ENCODE measurements around the gene CNDP2. TPM values are rescaled to one million over a fixed set of nuclear protein-coding genes. Genes with fewer than 3 reads are reported as not detected.

The CNDP2 gene
- total and polyA plus RNA-seq, 8 donors, result 65.7 to 196 (median 94.4) TPM

- WGBS, 2 donors, result 93% methylated on average over 25 of the region's 25 CpGs
Measured at GRCh38 chr18:74529811-74530583, 33.8 kb downstream of the CNDP2 start.

GRCh38 chr18:74530584-74530862, 34.4 kb downstream of the CNDP2 start:
- whole genome bisulfite sequencing, 2 donors, result 44 to 47% methylated on average over 6 of the region's 6 CpGs
- no peak for FAIRE-seq
- Histone ChIP-seq H3K27me3 (no peaks in the 10 kb centered on the region), H3K9me3 (no peaks in the 10 kb centered on the region), H3K4me3 (no peak overlapping the region), H3K27ac (no peak overlapping the region), H3K36me3 (no peaks in the 10 kb centered on the region), H3K4me1 (peaks cover 0 to 5% (median 0%) of the 10 kb centered on the region in 3 donors)
- no peak for TF ChIP-seq CTCF (IDR thresholded peaks at IDR 0.05)
- DNase-seq, result peak in 1 of 6 donors; percentile 19
- intact Hi-C loops (cut with DNase I), result no loop called here
- ATAC-seq, result peak in 1 of 4 donors; percentile 26

More at GRCh38 chr18:74529811-74530583, 33.8 kb downstream of the CNDP2 start:
- H3K27ac ChIP-seq, result no peak overlapping the region
- DNase-seq (no peak), FAIRE-seq (no peak), ATAC-seq (no peak)
- peaks cover 0 to 7% (median 0%) of the 10 kb centered on the region in 3 donors for H3K4me1 ChIP-seq
- H3K27me3 ChIP-seq, result no peaks in the 10 kb centered on the region
- no peaks in the 10 kb centered on the region for H3K36me3 ChIP-seq
- H3K9me3 ChIP-seq, result no peaks in the 10 kb centered on the region
- intact Hi-C loops (cut with DNase I), result no loop called here
- H3K4me3 ChIP-seq, result no peak overlapping the region
- TF ChIP-seq CTCF (IDR thresholded peaks at IDR 0.05), result no peak

- FAIRE-seq (no peak), ATAC-seq (no peak), DNase-seq (no peak)
- Histone ChIP-seq H3K4me1 (peaks cover 0 to under 1% (median 0%) of the 10 kb centered on the region in 3 donors), H3K9me3 (no peaks in the 10 kb centered on the region), H3K4me3 (no peak overlapping the region), H3K36me3 (no peaks in the 10 kb centered on the region), H3K27me3 (no peaks in the 10 kb centered on the region), H3K27ac (no peak overlapping the region)
- intact Hi-C loops (cut with DNase I), result no loop called here
- TF ChIP-seq CTCF (IDR thresholded peaks at IDR 0.05), result no peak
- 88 to 92% methylated on average over 7 of the region's 7 CpGs for WGBS, 2 donors
Measured at GRCh38 chr18:74531043-74531442, 34.9 kb downstream of the CNDP2 start.

- TF ChIP-seq CTCF (IDR thresholded peaks at IDR 0.05), result no peak
- ATAC-seq (no peak), FAIRE-seq (no peak), DNase-seq (no peak)
- Histone ChIP-seq H3K4me1 (no peaks in the 10 kb centered on the region), H3K4me3 (no peak overlapping the region), H3K27ac (no peak overlapping the region), H3K36me3 (no peaks in the 10 kb centered on the region), H3K27me3 (no peaks in the 10 kb centered on the region), H3K9me3 (no peaks in the 10 kb centered on the region)
- WGBS, 2 donors, result 76 to 78% methylated on average over 9 of the region's 9 CpGs
- intact Hi-C loops (cut with DNase I), result no loop called here
Measured at GRCh38 chr18:74532511-74533025, 36.4 kb downstream of the CNDP2 start.

GRCh38 chr18:74533666-74534065, 37.5 kb downstream of the CNDP2 start:
- ATAC-seq (no peak), DNase-seq (no peak), FAIRE-seq (no peak)
- no peaks in the 10 kb centered on the region for H3K9me3 ChIP-seq
- TF ChIP-seq CTCF (IDR thresholded peaks at IDR 0.05), result no peak
- no peak overlapping the region for H3K4me3 ChIP-seq
- H3K27ac ChIP-seq, result no peak overlapping the region
- intact Hi-C loops (cut with DNase I), result no loop called here
- no peaks in the 10 kb centered on the region for H3K36me3 ChIP-seq
- no peaks in the 10 kb centered on the region for H3K4me1 ChIP-seq
- 95% methylated on average over 12 of the region's 12 CpGs for WGBS, 2 donors
- H3K27me3 ChIP-seq, result no peaks in the 10 kb centered on the region
